NCI-H526 treated with DMSO at 0.1 percent for 48 hours (cell line): ENCODE results near the gene YBX2.
A peak's percentile ranks its signal among the peaks of the same experiment; 100 is the strongest.

ENCODE experiments used
- DNase-seq: peaks from one replicate; lab custom pipeline; 2025; lab: John Stamatoyannopoulos, UW

The YBX2 gene

DNA sequence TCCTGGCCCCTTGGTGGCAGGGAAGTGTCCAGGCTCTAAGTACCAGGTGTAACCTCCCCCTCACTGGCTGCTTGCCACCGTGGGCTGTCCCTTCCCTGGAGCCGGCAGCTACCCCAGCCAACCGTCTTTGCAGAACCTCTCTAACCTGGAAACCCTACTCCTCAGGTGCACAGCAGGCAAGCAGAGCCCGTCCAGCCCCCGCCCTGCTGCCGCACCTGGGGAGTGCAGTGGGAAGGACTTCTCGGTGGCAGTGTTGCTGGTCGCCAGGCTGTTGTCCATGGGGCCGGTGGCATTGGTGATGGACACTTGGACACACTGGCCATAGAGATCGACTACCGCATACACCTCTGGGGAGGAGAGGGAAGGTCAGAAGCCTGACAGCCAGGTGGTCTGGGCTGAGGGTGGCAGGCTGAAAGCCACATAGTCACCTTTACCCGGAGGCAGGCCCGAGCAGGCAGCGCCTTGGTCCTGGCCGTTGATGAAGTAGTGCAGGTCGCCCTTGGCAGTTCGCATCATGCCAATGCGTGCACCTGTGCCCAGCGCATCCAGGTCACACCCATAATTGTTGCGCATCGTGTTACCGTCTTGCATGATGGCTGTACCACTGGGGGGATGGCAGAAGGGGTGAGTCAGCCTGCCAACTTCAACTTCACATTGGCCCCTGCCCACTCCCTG is 28.2 kb upstream of the YBX2 start:
- no peak for DNase-seq

DNA sequence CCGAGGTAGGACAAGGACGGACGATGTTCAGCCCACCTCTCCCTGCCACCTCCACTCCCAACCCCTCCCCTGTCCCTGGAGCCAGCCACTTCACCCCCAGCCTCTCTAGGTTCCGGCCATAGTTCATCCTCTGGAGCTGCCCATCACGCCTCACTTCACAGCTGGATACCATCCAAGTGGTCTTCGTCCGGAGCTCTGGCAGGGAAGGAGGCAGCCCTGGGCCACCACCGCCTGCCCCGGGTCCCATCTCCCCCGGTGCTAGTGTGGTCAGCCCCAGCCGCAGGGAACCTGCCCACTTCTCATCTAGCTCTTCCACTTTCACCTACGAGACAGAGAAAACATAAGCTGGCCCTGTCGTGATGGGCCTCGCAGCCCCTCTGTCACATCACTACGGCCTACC is 27.0 kb upstream of the YBX2 start:
- DNase-seq = no peak

DNA sequence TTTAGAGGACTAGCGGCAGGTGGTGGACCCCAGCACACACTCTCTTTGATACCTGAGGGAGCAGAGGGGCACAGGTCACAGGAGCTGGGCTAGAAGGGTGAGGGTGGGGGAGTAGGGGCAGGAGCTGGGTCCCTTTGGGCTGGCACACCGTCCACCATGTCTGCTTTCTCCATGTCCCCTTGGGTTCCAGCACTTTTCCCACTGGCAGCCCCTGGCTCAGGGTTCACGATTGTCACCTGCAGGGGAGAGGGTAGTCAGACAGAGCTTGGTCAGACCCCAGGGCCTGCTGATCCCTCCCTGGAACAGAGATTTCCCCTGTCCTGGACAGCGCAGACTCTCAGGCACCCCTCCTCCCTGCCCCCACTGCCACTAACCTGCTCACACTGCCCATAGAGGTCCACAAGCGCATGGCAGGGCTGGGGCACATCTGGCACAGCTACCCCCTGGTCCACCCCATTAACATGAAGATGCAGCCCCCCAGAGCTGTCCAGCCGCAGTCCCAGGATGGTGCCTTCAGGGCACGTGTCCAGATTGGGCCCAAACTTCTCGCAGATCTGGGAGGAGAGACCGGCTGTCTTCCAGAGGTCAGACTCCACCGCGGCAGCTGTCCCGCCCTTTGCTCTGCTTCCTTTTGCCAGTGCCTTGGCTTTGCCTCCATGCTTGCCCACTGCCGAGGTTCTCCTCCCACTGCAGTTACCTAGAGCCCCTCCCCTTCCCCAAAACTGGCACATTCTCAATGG is 23.9 kb upstream of the YBX2 start:
- no peak for DNase-seq

DNA sequence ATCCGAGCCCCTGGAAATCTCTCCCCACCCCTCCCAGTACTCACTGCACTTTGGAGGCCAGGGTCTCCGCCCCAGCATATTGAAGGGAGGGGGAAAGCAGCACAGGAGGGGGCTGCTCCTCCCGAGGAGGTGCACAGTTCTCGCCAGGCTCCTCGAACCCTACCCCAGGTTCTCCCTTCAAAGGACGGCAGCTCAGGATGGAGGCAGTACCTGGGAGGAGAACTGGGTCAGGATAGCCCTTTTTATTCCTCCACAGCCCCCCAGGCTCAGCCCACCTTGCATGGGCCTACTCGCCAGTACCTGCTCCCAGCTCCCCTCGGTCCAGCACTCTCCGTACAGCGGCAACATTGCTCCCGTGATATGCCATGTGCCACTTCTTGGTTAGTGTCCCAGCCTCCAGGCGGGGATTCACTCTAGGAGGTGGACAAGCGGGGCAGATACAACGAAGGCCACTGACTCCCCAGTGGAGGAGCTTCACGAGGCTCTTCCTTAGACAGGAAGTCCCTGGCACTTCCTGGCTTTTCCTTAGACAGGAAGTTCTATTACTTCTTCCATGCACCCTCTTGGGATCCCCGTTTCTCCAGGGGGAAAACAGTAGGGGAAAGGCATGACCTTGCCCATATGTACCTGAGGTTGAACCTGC is 22.8 kb upstream of the YBX2 start:
- DNase-seq = no peak

DNA sequence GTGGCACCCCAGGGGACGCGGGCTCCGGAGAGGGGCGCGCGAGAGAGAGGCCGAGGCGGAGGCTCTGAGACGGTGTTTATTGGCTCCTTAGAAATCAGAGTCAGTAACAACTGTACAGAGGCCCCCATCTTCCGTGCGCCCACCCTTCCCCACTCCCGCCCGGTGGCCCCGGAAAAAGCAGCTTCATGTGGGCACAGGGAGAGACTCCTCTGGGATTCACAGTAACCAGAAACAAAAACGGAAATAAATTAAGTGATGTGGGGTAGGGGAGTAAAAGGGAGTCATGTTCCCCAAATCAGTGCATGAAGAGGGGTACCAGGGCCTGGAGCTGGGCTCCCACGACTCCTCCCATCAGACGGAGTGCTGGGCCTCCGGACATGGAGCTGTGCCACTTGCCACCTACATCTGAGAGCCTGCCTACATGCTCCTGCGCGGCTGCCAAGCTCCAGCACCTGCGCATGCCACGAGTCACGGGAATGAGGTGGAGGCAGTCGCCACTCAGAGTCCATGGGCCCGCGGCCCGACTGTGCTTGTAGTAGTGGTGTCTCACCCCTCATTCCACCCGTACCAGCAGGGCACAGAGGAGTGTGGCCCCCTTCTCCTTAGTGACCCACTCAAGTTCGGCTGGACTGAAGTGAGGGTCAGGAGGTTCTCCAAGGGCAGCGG is 21.3 kb upstream of the YBX2 start:
- DNase-seq = no peak

DNA sequence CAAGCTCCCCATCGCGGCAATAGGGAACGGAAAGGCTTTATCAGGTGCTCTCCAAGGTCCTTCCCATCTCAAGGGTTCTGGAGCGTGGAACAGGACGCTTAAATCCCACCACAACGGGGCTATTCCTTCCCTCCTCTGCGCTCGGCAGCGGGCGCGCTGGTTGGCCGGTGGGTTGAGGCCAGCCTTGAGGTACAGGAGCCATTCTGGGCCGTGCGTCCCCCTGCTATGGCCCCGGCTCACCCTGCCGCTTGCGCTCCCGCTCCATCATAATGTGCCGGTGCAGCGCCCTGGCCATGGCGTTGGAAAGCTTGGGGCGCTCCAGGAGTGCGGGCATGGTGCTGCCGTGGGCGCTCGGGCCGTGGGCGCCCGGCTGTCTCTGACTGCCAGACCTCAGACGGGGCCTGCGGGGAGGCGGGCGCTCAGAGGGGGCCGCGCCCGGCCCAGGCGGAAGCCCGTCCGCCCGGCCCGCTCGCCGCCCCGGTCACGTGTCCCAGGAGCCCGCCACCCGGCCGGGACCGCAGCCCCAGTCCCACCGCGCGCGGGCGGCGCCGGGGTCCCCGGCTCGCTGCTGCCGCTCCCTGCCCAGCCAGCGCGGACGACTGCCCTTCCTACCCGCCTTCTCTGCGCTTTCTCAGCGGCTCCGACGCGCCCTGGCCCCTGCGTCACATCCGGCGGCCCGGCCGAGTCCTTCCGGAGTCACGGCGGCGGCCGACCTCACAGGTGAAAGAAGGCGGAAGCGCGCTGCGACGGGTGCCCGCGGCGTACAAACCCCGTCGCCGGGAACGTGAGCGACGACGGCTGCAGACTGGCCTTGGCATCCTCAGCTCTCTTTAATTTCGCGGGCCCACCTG is 20.5 kb upstream of the YBX2 start, which contains the start of gene GPS2:
GPS2 (minus strand) TSS at position 642 of the 851 bp plus-strand sequence; CDS start at position 334, 308 bp downstream.
- DNase-seq = peak; percentile 51

DNA sequence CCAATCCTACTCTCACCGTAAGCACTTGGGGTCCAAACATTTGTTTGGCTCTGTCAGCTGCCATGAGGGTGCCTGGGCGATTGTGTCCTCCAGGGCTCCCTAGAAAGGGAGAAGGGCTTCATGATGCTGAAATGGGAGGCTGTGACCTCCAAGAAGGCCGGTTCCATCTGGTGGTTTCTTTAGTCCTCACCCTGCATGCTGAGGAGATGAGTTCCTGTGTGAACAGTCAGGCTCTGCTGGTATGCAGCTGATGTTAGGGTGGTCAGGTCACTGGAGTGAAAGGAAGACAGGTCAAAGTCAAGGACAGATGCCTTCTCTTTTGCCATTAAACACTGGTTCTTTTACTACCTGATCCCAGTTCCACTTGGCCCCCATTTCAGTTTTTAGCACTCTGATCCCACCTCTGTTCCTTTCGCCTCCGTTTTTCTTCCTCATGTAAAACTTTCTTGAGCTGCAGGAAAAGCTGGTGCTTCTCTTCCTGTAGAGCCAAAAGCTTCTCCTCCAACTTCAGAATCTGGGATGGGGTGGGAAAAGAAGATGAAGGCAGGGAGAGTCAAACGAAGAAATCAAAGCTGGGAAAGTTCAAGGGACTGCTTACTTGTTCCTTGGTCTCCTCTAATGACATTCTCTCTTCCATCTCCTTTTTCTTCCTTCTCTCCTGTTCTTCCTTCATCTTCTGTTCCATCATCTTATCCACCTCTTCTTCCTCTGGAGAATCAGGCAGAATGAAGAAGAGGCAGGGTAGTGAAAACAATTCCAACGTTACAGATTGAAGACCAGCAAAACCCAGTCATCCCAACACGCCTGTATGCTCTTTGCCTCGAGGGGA is 19.7 kb upstream of the YBX2 start:
- DNase-seq = no peak

DNA sequence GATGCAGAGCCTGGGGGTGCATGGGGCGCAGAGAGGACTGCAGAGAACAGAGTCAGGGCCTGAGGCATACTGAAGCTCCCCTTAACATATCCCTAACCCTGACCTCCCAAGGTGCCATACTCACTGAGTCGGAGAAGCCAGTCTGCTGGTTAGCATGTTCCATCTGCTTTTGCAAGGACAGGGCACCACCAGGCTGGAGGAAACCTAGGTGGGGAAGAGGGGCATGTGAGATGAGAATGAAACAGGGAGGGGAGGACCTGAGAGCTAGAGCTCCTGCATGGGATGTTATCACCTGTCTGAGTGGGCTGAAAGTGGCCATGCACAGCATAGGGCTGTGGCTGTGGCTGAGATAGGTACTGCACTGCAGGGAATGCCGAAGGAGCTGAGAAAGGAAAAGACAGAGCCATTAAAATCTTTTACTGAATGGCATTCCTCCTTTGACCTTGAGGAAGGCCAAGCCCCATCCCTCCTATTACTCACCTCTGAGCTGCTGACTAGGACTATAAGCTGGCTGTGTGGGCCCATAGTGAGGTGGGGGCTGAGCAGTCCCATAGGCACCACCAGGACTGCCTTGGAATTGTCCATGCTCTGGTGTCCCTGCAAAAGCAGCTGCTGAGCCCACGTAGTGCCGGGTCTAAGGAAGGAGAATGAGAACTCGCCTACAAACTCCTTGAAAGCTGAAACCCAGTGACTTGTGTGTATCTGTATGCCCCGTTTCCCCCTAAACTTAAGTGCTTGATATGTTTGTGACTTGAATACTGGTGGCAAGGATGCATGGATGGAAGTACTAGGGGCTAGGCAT is 18.9 kb upstream of the YBX2 start:
- no peak for DNase-seq

DNA sequence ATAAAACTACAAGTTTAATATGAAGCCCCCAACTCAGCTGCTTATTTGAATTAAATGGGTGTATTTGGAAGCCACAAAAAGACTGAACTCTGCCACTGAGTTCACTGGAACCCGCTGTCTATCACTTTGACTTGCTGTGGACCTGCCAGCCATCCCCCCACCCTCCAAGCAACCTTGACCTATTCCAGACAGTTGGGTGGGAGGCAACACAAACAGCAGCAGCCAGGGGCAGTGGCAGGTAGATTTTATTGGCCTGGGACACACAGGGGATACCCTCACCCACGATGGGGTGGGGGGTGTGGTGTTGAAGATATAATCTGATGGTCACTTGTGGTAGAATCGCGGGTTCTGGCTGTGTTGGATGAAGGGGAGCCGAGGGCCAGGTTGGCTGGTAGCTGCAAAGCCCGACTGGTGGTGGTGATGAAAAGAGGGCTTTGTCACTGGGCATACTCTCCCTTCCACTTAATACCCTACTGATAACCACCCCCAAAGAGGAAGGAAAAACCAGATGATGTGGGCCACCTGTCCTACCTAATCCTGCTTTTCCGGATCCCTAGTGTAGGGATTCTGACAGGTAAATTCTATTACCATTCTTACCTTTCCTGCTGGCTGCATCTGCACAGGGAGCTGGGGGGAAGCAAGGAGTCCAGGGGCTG is 18.1 kb upstream of the YBX2 start:
- no peak for DNase-seq

DNA sequence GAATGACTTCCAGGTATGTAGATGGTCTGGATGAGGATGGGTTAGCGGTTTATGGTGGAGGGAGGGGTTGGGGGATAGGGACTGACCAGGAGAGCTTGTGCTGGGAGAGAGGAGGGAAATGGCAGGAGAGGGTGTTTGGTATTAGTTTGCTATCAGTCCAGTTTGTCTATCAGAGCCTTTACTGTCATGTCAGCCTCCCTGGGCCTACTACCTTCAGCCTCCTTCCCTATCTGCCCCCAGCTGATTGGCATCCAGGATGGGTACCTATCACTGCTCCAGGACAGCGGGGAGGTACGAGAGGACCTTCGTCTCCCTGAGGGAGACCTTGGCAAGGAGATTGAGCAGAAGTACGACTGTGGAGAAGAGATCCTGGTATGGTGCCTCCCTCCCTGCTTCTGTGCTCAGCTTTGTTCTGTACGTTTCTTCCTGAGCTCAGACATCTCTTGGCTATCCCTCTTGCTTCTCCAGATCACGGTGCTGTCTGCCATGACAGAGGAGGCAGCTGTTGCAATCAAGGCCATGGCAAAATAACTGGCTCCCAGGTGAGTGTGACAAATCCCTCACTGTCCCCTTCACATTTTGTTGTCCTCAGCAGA is 16.8 kb upstream of the YBX2 start:
- no peak for DNase-seq

DNA sequence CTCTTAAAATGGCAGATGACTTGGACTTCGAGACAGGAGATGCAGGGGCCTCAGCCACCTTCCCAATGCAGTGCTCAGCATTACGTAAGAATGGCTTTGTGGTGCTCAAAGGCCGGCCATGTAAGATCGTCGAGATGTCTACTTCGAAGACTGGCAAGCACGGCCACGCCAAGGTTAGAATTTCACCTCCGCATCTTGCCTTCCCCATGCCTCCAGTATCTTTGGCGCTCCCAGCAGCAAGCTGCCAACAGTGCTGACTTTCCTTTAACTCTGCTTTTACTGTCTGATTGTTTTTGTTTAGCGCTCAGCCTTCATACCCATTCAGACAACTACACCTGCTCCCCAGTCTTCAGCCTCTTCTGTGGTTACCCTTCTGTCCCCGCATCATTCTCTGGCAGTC is 15.2 kb upstream of the YBX2 start:
- DNase-seq = no peak

DNA sequence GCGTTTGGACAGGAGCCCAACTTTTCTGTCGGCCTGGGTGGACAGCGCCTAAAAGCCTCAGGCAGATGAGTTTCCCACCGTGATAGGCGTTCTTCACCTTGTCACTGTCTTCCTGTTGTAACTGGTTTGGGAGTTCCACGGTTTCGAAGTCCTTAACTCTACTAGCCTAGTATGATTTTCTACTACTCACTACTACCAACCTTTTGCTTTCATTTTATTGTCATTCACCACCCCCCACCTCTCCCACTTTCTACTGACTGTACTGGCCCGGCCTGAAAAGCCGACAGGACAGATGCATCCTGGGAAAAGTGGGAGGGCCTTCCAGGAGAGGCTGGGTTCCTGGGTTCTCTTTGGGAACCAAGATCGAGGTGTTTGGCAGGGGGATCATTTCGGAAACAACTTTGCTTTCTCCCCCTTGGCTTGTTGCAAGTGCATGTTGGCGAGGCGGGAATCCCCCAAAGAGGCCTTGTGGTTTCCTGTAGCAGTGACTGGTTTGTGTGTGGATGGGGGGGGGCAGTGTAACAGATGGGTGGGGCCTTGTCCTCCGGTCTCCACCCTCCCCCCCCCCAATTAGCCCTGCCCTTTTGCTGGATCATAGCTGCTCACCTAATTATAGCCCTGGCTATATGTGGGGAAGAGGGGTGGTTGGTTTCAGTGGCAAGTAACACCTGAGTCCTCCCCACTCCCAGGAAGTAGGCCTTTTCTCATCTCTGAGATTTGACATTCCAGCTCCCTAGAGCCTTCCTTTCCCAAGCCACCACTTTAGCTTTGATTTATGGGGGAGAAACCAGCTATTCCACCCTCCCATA is 14.4 kb upstream of the YBX2 start:
- DNase-seq = peak; percentile 26

DNA sequence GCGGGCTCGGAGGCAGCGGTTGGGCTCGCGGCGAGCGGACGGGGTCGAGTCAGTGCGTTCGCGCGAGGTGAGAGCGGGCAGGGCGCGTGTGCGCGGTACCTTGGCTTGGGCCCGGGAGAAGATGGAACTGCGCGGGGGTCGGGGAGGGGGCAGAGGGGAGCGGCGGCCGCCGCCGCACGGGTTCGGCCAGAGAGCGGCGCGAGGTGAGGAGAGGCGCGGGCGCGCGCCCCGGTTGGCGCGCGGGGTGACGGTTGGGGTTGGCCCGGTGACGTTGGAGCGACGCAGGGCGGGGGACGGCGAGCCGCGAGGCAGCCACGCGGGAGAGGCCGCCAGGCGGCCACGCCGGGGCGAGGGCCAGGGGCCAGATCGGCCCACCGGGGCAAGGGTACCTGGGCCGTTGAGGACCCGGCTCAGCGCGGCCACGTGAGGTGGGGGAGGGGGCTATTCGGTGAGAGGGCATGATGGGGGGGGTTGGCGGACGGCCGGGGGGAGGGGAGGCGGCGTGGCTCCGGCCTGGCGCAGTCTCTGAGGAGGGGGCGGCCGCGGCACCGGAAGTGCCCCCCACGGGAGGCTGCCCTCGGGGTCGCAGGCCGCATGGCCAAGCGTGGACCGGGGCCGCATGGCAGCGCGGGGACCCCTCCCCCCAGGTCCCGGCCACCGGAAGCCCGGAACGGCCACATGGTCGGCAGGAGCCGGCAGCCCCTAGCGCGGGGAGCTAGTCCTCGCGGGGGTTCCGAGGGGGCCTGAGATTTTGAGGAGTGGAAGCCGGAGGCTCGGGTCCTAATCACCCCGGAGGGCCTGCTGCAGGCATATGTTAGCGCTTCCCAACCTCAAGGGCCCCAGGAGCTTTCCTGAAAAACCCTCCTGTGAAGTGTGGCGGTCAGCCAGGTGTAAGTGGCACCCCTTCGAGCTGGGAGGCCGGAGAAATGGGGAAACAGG is 13.5 kb upstream of the YBX2 start:
- DNase-seq = no peak

DNA sequence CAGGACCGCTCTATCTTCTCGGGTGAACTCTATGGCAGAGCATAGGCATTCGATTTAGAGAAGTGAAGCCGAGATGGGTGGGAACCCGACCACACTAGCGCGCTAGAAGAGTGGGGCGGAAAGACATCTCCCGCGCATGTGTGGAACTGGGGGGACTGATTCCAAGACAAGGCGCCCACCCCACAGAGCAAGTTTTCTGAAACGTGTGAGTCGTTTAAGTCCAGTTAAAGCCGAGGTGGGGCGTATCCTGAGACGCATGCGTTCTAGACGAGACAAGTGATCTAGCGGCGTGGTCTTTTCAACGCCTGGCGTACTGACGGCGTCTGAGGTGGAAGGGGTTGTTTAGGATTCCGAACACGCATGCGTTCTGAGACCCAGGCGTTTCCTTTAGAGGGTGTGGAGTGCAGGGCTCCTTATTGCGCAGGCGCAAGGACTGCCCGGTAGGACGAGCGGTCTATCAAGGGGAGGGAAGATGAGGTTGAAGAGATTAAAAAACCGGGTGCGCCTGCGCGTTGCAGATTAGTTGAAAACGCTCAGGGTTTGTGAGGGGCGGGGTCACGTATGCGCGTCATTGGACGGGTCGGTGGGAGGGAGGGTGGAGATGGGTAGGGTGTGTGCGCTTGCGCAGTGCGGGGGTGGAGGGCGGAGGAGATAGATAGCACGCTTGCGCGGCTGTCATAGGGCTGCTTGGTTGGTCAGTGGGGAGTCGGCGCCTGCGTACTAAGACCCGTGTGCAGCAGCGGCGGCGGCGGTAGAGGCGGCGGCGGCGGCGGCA is 12.7 kb upstream of the YBX2 start, which contains the start of gene EIF5A:
EIF5A (plus strand) TSS at position 718 of the 775 bp plus-strand sequence. CDS start 2,008 bp downstream, outside the sequence.
- peak; percentile 97 for DNase-seq

DNA sequence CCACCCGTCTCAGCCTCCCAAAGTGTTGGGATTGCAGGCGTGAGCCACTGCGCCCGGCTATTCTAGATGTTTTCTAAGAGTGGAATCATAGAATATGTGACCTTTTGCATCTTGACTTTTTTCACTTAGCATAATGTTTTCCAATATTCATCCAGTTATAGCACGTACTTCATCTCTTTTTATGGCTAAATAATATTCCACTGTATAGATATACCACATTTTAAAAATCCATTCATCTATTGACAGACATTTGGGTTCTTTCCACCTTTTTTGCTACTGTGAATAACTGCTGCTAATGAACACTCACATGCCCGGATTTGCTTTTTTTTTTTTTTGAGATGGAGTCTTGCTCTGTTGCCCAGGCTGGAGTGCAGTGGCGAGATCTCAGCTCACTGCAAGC is 9.7 kb upstream of the YBX2 start:
- no peak for DNase-seq
